ENCODE measurements around the gene COPA. TPM values are rescaled to one million over a fixed set of nuclear protein-coding genes. Genes with fewer than 3 reads are reported as not detected.

The COPA gene
- total and polyA plus RNA-seq, 2 donors from 2014 or later = 50.1 to 160 TPM

GRCh38 chr1:160245434-160245833, 97.6 kb downstream of the COPA start:
- no peak overlapping the region for H3K9ac ChIP-seq (ENCODE audit: low read length in 3 of 3)
- DNase-seq (no peak), FAIRE-seq (no peak)
- intact Hi-C loops (cut with DNase I) = no loop called here
- H3K9me3 ChIP-seq (ENCODE audit: control insufficient read depth in 2 of 3, insufficient read depth in 1 of 3, low read length in 3 of 3) = no peaks in the 10 kb centered on the region
- peaks cover 0 to 36% (median 19%) of the 10 kb centered on the region in 3 donors for H3K4me1 ChIP-seq (ENCODE audit: control insufficient read depth in 2 of 3, insufficient read depth in 2 of 3, low read depth in 1 of 3, low read length in 3 of 3)
- peak overlapping the region in 1 of 2 donors; percentile 32 for H3K27ac ChIP-seq (ENCODE audit: low read depth in 2 of 2, low read length in 2 of 2)
- no peaks in the 10 kb centered on the region for H3K27me3 ChIP-seq (ENCODE audit: control insufficient read depth, insufficient read depth, low read length)
- no peak for TF ChIP-seq CTCF (IDR thresholded peaks at IDR 0.05; ENCODE audit: borderline replicate concordance, extremely low read depth, insufficient read depth)
- H3K36me3 ChIP-seq (ENCODE audit: control insufficient read depth in 2 of 3, insufficient read depth in 3 of 3, low read length in 3 of 3) = no peaks in the 10 kb centered on the region
- H3K4me3 ChIP-seq (ENCODE audit: low read length in 3 of 3) = no peak overlapping the region

- Histone ChIP-seq H3K27me3 (ENCODE audit: control insufficient read depth, insufficient read depth, low read length) (no peaks in the 10 kb centered on the region), H3K36me3 (ENCODE audit: control insufficient read depth in 2 of 3, insufficient read depth in 3 of 3, low read length in 3 of 3) (peaks cover 3 to 11% (median 9%) of the 10 kb centered on the region in 3 donors), H3K4me3 (ENCODE audit: low read length in 3 of 3) (no peak overlapping the region), H3K27ac (ENCODE audit: low read depth in 2 of 2, low read length in 2 of 2) (no peak overlapping the region), H3K9me3 (ENCODE audit: control insufficient read depth in 2 of 3, insufficient read depth in 1 of 3, low read length in 3 of 3) (no peaks in the 10 kb centered on the region), H3K4me1 (ENCODE audit: control insufficient read depth in 2 of 3, insufficient read depth in 2 of 3, low read depth in 1 of 3, low read length in 3 of 3) (peaks cover 0 to 36% (median 19%) of the 10 kb centered on the region in 3 donors), H3K9ac (ENCODE audit: low read length in 3 of 3) (no peak overlapping the region)
- FAIRE-seq = no peak
- intact Hi-C loops (cut with DNase I) = no loop called here
- DNase-seq = peak in 1 of 5 donors; percentile 18
- TF ChIP-seq CTCF (IDR thresholded peaks at IDR 0.05; ENCODE audit: borderline replicate concordance, extremely low read depth, insufficient read depth) = no peak
These were observed 98.8 kb downstream of the COPA start for GRCh38 chr1:160244209-160244608.

- no peak for TF ChIP-seq CTCF (IDR thresholded peaks at IDR 0.05; ENCODE audit: borderline replicate concordance, extremely low read depth, insufficient read depth)
These were observed 99.3 kb downstream of the COPA start for GRCh38 chr1:160243767-160244166.

More at GRCh38 chr1:160243767-160244166, 99.3 kb downstream of the COPA start:
- peak overlapping the region in 1 of 3 donors; percentile 16 for H3K9ac ChIP-seq (ENCODE audit: low read length in 3 of 3)
- peaks cover 4 to 15% (median 12%) of the 10 kb centered on the region in 3 donors for H3K36me3 ChIP-seq (ENCODE audit: control insufficient read depth in 2 of 3, insufficient read depth in 3 of 3, low read length in 3 of 3)
- H3K27me3 ChIP-seq (ENCODE audit: control insufficient read depth, insufficient read depth, low read length) = no peaks in the 10 kb centered on the region
- FAIRE-seq (no peak), DNase-seq (no peak)
- peaks cover 0 to 36% (median 19%) of the 10 kb centered on the region in 3 donors for H3K4me1 ChIP-seq (ENCODE audit: control insufficient read depth in 2 of 3, insufficient read depth in 2 of 3, low read depth in 1 of 3, low read length in 3 of 3)
- intact Hi-C loops (cut with DNase I) = no loop called here
- no peaks in the 10 kb centered on the region for H3K9me3 ChIP-seq (ENCODE audit: control insufficient read depth in 2 of 3, insufficient read depth in 1 of 3, low read length in 3 of 3)
- no peak overlapping the region for H3K4me3 ChIP-seq (ENCODE audit: low read length in 3 of 3)
- H3K27ac ChIP-seq (ENCODE audit: low read depth in 2 of 2, low read length in 2 of 2) = no peak overlapping the region
